HG03159 (cell line): ENCODE results near the gene CYP4F11.
"Not testable (repeated sequence)": the region's sequence is repeated elsewhere in the genome, so short reads cannot be mapped to it uniquely, and the experiment has no call there.

ENCODE experiments used
- ATAC-seq: cut with Tn5 transposase; IDR thresholded peaks from one replicate; pipeline ENCODE4 v1.9.1; 2021; ENCODE audit warnings: mild to moderate bottlenecking, moderate library complexity; ENCODE audit not compliant: unreplicated experiment

CYP4F11 gene

GRCh38 chr19:15926484-15926883, 7.8 kb downstream of the CYP4F11 start:
- ATAC-seq: no peak

DNA sequence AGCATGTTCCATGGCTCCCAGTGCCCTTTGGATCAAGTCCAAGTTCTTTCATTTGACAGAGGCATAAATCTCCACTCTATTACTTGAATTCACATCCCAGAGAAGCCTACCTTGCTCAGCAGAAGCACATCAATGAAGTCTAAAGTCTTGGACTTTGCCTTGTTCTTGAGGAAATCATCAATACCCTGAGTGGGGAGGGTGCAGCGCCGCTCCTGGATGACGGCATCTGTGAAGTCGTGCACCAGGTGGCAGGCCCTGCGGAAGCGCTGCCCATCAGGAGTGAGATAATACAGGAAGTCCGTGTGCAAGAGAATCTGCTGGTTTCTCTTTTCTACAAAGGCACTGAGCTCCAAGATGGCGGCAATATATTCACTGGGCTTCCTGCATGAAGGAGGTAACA, 10.6 kb downstream of the CYP4F11 start:
- no peak for ATAC-seq

DNA sequence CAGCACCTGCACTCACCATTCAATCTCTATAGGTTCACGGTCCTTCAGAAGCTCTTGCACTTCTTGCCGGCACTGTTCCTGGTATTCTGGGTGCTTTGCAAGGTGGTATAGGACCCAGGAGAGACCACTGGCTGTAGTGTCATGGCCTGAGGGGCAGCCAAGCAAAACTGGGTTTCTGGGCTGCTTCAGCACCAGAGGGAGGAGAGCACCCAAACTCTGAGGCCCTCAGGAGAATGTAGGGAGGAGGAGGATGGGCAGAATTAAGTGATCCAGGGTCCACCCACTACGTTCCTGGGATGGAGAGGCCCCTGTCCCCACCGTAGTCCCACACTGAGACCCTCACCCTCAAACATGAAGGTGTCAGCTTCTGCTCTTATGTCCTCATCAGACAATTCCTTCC, 12.3 kb downstream of the CYP4F11 start:
- ATAC-seq: no peak

- no peak for ATAC-seq
Observed at GRCh38 chr19:15919243-15919642, 15.1 kb downstream of the CYP4F11 start.

DNA sequence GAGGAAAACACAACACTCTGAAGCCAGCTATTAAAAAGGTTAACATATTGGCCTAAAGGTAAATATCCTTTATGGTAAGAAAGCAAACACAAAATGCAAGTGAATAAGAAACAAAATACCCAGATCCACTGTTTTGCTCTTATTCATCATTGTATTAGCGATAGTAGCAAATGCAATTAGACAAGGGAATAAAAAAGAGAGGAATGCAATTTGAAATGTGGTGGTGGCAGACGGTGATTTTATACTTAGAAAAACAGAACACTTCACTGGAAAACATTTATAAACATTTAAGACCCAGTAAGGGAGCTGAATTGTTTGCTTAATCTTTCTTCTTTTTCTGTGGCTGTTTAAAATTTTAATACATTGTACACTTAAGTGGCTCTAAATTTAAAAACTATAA, 19.2 kb downstream of the CYP4F11 start:
- no peak for ATAC-seq

GRCh38 chr19:15913830-15914229, 20.5 kb downstream of the CYP4F11 start:
- ATAC-seq: no peak

DNA sequence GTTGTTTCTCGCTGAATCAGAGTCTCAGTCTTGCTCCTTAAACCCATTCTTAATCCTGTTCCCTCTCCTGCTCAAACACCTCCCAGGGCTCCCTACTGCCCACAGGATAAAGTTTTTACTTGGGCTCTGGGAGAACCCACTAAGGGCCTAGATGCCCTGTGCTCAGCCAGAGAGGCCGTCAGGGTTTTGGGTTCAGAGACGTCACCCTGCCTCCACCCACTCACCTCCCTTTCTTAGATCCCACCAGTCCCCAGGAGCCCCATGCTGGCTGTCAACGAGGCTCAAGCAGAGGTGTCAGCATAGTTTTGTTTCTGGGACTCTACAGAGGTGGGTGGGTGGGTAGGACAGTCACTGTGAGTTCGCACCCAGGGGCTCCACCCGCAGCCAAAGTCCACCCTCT, 20.9 kb downstream of the CYP4F11 start:
- ATAC-seq: no peak

- no peak for ATAC-seq
Observed at GRCh38 chr19:15911599-15912235, 22.6 kb downstream of the CYP4F11 start.

GRCh38 chr19:15905026-15905425, 29.3 kb downstream of the CYP4F11 start:
- no peak for ATAC-seq

- not testable (repeated sequence) for ATAC-seq
Observed at GRCh38 chr19:15902898-15903297, 31.4 kb downstream of the CYP4F11 start.

- ATAC-seq: no peak
Observed at GRCh38 chr19:15902254-15902653, 32.1 kb downstream of the CYP4F11 start.

- no peak for ATAC-seq
Observed at GRCh38 chr19:15900504-15900903, 33.8 kb downstream of the CYP4F11 start.

DNA sequence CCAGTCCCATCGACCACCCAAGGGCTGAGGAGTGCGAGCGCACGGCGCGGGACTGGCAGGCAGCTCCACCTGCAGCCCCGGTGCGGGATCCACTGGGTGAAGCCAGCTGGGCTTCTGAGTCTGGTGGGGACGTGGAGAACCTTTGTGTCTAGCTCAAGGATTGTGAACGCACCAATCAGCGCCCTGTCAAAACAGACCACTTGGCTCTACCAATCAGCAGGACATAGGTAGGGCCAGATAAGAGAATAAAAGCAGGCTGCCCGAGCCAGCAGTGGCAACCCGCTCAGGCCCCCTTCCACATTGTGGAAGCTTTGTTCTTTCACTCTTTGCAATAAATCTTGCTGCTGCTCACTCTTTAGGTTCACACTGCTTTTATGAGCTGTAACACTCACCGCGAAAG, 34.3 kb downstream of the CYP4F11 start:
- ATAC-seq: not testable (repeated sequence)

GRCh38 chr19:15899561-15899960, 34.8 kb downstream of the CYP4F11 start:
- not testable (repeated sequence) for ATAC-seq

- no peak for ATAC-seq
Observed at GRCh38 chr19:15897738-15898276, 36.5 kb downstream of the CYP4F11 start, which contains the start of gene CYP4F2. TSS of gene CYP4F2 (minus strand) at chr19:15898074. CDS start at chr19:15897611, 463 bp downstream.

GRCh38 chr19:15897026-15897737, 37.1 kb downstream of the CYP4F11 start:
- no peak for ATAC-seq

DNA sequence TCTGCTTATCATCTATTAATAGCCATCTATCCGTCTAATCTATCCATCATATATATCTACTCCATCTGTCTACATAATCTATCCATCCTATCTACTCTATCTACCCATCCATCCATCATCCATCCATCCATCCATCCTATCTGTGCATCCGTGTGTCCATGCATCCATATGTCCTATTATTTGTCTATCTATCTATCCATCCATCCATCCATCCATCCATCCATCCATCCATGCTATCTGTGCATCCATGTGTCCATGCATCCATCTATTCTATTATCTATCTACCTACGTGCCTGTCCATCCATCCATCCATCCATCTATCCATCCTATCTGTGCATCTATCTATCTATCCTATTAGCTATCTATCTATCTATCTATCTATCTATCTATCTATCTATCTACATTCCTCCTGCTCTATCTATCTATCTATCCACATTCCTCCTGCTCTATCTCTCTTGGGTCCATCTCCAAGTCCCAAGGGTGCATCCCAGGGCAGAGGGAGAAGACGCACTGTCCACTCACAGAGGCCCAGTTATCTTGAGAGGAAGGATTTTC, 38.4 kb downstream of the CYP4F11 start:
- ATAC-seq: no peak

GRCh38 chr19:15894359-15894758, 40.0 kb downstream of the CYP4F11 start:
- no peak for ATAC-seq

DNA sequence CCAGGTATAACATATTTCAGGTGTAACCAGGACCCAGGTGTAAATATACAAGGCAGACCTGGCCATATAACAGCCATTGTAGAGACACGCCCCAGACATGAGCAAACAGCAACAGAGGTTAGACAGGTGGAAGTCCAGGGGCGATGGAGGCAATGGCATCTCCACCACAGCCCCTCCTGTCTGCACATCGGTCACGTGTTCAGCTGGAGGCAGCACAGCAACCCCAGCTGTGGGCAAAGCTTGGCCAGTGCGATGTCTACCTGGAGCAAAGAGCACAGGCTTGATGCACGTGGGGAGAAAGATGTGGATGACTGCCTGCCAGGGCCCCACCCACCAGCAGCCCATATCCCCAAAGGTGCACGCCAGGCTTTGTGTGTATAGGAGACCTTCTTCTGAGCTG, 40.9 kb downstream of the CYP4F11 start:
- ATAC-seq: no peak

GRCh38 chr19:15892012-15892411, 42.3 kb downstream of the CYP4F11 start:
- no peak for ATAC-seq

- ATAC-seq: no peak
Observed at GRCh38 chr19:15891434-15891833, 42.9 kb downstream of the CYP4F11 start.

DNA sequence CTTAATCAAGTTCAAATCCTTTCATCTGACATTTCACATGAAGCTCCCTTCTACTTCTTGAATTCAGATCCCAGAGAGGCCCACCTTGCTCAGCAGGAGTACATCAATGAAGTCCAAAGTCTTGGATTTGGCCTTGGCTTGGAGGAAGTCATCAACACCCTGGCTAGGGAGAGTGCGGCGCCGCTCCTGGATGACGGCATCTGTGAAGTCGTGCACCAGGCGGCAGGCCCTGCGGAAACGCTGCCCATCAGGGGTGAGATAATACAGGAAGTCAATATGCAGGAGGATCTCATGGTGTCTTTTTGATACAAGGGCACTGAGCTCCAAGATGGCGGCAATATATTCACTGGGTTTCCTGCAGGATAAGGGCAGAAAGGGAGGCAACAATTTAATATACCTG, 45.0 kb downstream of the CYP4F11 start:
- not testable (repeated sequence) for ATAC-seq
